Mesendoderm (in vitro differentiated cells): ENCODE measurements around the gene PEX14.

Experiments used
- DNase-seq: peaks from one replicate; pipeline ENCODE4 v3.0.0; 2013
- H2AK5ac ChIP-seq: 2 replicates; pipeline ENCODE4 v1.6.1; 2013; ENCODE audit warnings: low read length, inconsistent platforms
- H2BK120ac ChIP-seq: 2 replicates; pipeline ENCODE4 v1.6.1; 2013; ENCODE audit warnings: low read depth, mild to moderate bottlenecking, low read length, moderate library complexity, mixed read lengths
- H2BK15ac ChIP-seq: replicated peaks from 2 replicates; pipeline ENCODE4 v1.6.1; 2013; ENCODE audit warnings: low read depth, mild to moderate bottlenecking, moderate library complexity
- H2BK5ac ChIP-seq: 2 replicates; pipeline ENCODE4 v1.6.1; 2013; ENCODE audit warnings: low read length, inconsistent platforms
- H3K18ac ChIP-seq: 2 replicates; pipeline ENCODE4 v1.6.1; 2013; ENCODE audit warnings: mild to moderate bottlenecking, low read length, mixed read lengths
- H3K23ac ChIP-seq: one replicate; pipeline ENCODE4 v1.6.1; 2013; ENCODE audit warnings: low read length
- H3K27ac ChIP-seq: 2 replicates; pipeline ENCODE4 v1.5.1; 2013; ENCODE audit warnings: low read depth, mild to moderate bottlenecking, inconsistent platforms, low read length, moderate library complexity
- H3K27me3 ChIP-seq: 2 replicates; pipeline ENCODE4 v1.6.1; 2013; ENCODE audit warnings: low read length, control low read depth, mild to moderate bottlenecking, inconsistent platforms; ENCODE audit not compliant: insufficient read depth, poor library complexity
- H3K36me3 ChIP-seq: 2 replicates; pipeline ENCODE4 v1.6.1; 2013; ENCODE audit warnings: low read length, inconsistent platforms; ENCODE audit not compliant: control insufficient read depth, insufficient read depth
- H3K4ac ChIP-seq: one replicate; pipeline ENCODE4 v1.6.1; 2013; ENCODE audit warnings: low read depth, mild to moderate bottlenecking, low read length, moderate library complexity
- H3K4me1 ChIP-seq: 2 replicates; pipeline ENCODE4 v1.6.1; 2013; ENCODE audit warnings: low read depth, low read length, inconsistent platforms; ENCODE audit not compliant: control insufficient read depth
- H3K4me2 ChIP-seq: 2 replicates; pipeline ENCODE4 v1.6.1; 2013; ENCODE audit warnings: low read length
- H3K4me3 ChIP-seq: 2 replicates; pipeline ENCODE4 v1.5.1; 2013; ENCODE audit warnings: mild to moderate bottlenecking, low read length
- H3K56ac ChIP-seq: one replicate; pipeline ENCODE4 v1.6.1; 2013; ENCODE audit warnings: low read length
- H3K79me1 ChIP-seq: 2 replicates; pipeline ENCODE4 v1.6.1; 2013; ENCODE audit warnings: low read length, inconsistent platforms
- H3K79me2 ChIP-seq: 2 replicates; pipeline ENCODE4 v1.6.1; 2013; ENCODE audit warnings: mild to moderate bottlenecking, low read length; ENCODE audit not compliant: control insufficient read depth, insufficient read depth
- H3K9ac ChIP-seq: 2 replicates; pipeline ENCODE4 v1.6.1; 2013; ENCODE audit warnings: low read length, inconsistent platforms
- H4K5ac ChIP-seq: one replicate; pipeline ENCODE4 v1.6.1; 2013; ENCODE audit warnings: low read length
- H4K8ac ChIP-seq: one replicate; pipeline ENCODE4 v1.6.1; 2013; ENCODE audit warnings: low read depth, mild to moderate bottlenecking, control low read depth, low read length, moderate library complexity
- WGBS: extraction: QIAGEN DNeasy Blood & Tissue Kit; methylation state at CpG from one replicate; pipeline ENCODE4 v1.1.7; 2013; ENCODE audit warnings: low lambda C conversion rate, missing lambda C conversion rate; ENCODE audit not compliant: insufficient coverage; ENCODE audit errors: extremely low coverage; 5-methylcytosine and 5-hydroxymethylcytosine counted together

The PEX14 gene

GRCh38 chr1:10437052-10437451 lies 37.7 kb upstream of the PEX14 start:
- Histone ChIP-seq H3K4ac (no peak overlapping the region), H3K36me3 (peaks cover 1% of the 10 kb centered on the region), H2BK15ac (no peak overlapping the region), H3K27me3 (no peaks in the 10 kb centered on the region), H2AK5ac (no peak overlapping the region), H2BK5ac (no peak overlapping the region), H3K18ac (no peak overlapping the region), H3K56ac (no peak overlapping the region), H3K27ac (no peak overlapping the region), H3K23ac (no peak overlapping the region), H3K79me1 (no peaks in the 10 kb centered on the region), H3K4me1 (no peaks in the 10 kb centered on the region), H3K9ac (no peak overlapping the region), H4K8ac (no peak overlapping the region), H2BK120ac (no peak overlapping the region), H3K79me2 (no peaks in the 10 kb centered on the region), H3K4me2 (no peak overlapping the region), H3K4me3 (no peak overlapping the region), H4K5ac (no peak overlapping the region)
- no CpG with 5 or more reads among the region's 1 CpG for WGBS
- no peak for DNase-seq

GRCh38 chr1:10438677-10439163 lies 36.0 kb upstream of the PEX14 start:
- Histone ChIP-seq H2BK120ac (no peak overlapping the region), H3K4me1 (no peaks in the 10 kb centered on the region), H3K4me3 (no peak overlapping the region), H3K79me1 (no peaks in the 10 kb centered on the region), H3K27me3 (no peaks in the 10 kb centered on the region), H3K36me3 (peaks cover 1% of the 10 kb centered on the region), H3K9ac (no peak overlapping the region), H3K18ac (no peak overlapping the region), H3K4ac (no peak overlapping the region), H3K79me2 (no peaks in the 10 kb centered on the region), H3K23ac (no peak overlapping the region), H3K27ac (no peak overlapping the region), H2AK5ac (no peak overlapping the region), H2BK15ac (no peak overlapping the region), H4K8ac (no peak overlapping the region), H2BK5ac (no peak overlapping the region), H4K5ac (no peak overlapping the region), H3K4me2 (no peak overlapping the region), H3K56ac (no peak overlapping the region)
- DNase-seq: no peak
- WGBS: no CpG with 5 or more reads among the region's 7 CpGs

GRCh38 chr1:10440305-10440704 lies 34.4 kb upstream of the PEX14 start:
- no peak overlapping the region for H3K4ac ChIP-seq
- no peak overlapping the region for H4K5ac ChIP-seq
- H3K79me1 ChIP-seq: no peaks in the 10 kb centered on the region
- H3K56ac ChIP-seq: no peak overlapping the region
- H3K79me2 ChIP-seq: no peaks in the 10 kb centered on the region
- H3K27ac ChIP-seq: no peak overlapping the region
- H3K36me3 ChIP-seq: peaks cover under 1% of the 10 kb centered on the region
- no peak overlapping the region for H4K8ac ChIP-seq
- H3K18ac ChIP-seq: no peak overlapping the region
- no peak overlapping the region for H2AK5ac ChIP-seq
- no peaks in the 10 kb centered on the region for H3K27me3 ChIP-seq
- H3K9ac ChIP-seq: no peak overlapping the region
- no CpG with 5 or more reads among the region's 2 CpGs for whole genome bisulfite sequencing
- no peak overlapping the region for H2BK5ac ChIP-seq
- H3K4me3 ChIP-seq: no peak overlapping the region
- no peak overlapping the region for H3K23ac ChIP-seq
- no peaks in the 10 kb centered on the region for H3K4me1 ChIP-seq
- H3K4me2 ChIP-seq: no peak overlapping the region
- no peak overlapping the region for H2BK15ac ChIP-seq
- DNase-seq: no peak
- H2BK120ac ChIP-seq: no peak overlapping the region

DNA sequence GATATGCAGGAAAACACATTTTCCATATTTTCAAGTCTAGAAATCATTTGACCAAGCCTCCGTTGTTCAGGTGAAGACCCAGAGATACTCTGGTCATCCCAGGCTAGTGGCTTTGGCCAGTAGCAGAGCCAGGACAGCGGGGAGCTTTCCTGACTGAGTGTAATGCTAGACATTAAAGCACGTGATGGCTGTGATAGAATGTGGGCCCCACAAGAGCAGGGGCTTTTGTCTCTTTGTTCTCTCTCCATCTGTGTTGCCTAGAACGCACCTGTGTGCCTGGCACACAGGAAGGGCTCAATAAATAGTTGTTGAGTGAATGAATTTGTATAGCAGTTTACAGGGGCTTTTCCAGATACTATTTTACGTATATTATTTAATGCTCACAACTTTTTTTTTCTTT lies 34.0 kb upstream of the PEX14 start:
- Histone ChIP-seq H3K4me1 (no peaks in the 10 kb centered on the region), H3K27me3 (no peaks in the 10 kb centered on the region), H3K79me2 (no peaks in the 10 kb centered on the region), H3K36me3 (no peaks in the 10 kb centered on the region), H4K5ac (no peak overlapping the region), H2BK120ac (no peak overlapping the region), H2BK5ac (no peak overlapping the region), H3K79me1 (no peaks in the 10 kb centered on the region), H3K4ac (no peak overlapping the region), H3K9ac (no peak overlapping the region), H3K18ac (no peak overlapping the region), H2AK5ac (no peak overlapping the region), H4K8ac (no peak overlapping the region), H3K56ac (no peak overlapping the region), H3K4me2 (no peak overlapping the region), H2BK15ac (no peak overlapping the region), H3K27ac (no peak overlapping the region), H3K4me3 (no peak overlapping the region), H3K23ac (no peak overlapping the region)
- WGBS: no CpG with 5 or more reads among the region's 5 CpGs
- DNase-seq: no peak

GRCh38 chr1:10444248-10444647 lies 30.5 kb upstream of the PEX14 start:
- Histone ChIP-seq H2BK120ac (no peak overlapping the region), H4K8ac (no peak overlapping the region), H3K4me3 (no peak overlapping the region), H3K79me1 (no peaks in the 10 kb centered on the region), H2AK5ac (no peak overlapping the region), H3K56ac (no peak overlapping the region), H2BK5ac (no peak overlapping the region), H3K36me3 (no peaks in the 10 kb centered on the region), H2BK15ac (no peak overlapping the region), H3K4me2 (no peak overlapping the region), H3K18ac (no peak overlapping the region), H3K4me1 (no peaks in the 10 kb centered on the region), H3K4ac (no peak overlapping the region), H3K9ac (no peak overlapping the region), H3K27me3 (no peaks in the 10 kb centered on the region), H3K79me2 (no peaks in the 10 kb centered on the region), H4K5ac (no peak overlapping the region), H3K27ac (no peak overlapping the region), H3K23ac (no peak overlapping the region)
- DNase-seq: no peak
- WGBS: no CpG with 5 or more reads among the region's 6 CpGs

DNA sequence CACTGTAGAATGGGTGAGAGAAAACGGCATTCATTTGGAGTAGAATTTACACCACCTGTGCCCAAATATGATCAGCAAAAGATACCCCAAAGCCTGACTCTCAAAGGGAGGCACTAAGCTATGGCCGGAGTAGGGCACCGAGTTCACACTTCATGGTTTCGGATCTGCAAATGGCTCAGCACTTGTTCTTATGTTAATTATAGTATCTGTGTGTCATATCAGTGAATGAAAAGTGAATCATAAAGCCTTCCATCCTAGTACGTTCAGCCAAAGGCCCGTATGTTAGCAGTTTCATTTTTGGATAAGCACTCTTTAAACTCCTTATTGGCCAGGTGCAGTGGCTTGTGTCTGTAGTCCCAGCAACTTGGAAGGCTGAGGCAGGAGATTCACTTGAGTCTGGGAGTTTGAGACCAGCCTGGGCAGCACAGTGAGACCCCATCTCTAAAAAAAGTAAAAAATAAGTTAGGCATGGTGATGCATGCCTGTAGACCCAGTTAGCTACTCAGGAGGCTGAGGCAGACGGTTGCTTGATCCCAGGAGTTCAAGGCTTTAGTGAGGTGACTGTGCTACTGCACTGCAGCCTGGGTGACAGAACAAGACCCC lies 29.9 kb upstream of the PEX14 start:
- no peak overlapping the region for H3K4me2 ChIP-seq
- no peak overlapping the region for H3K18ac ChIP-seq
- H3K56ac ChIP-seq: no peak overlapping the region
- H2BK15ac ChIP-seq: no peak overlapping the region
- no peaks in the 10 kb centered on the region for H3K36me3 ChIP-seq
- no peak overlapping the region for H3K4ac ChIP-seq
- H2AK5ac ChIP-seq: no peak overlapping the region
- H2BK5ac ChIP-seq: no peak overlapping the region
- no peaks in the 10 kb centered on the region for H3K79me2 ChIP-seq
- H4K5ac ChIP-seq: no peak overlapping the region
- H3K27me3 ChIP-seq: no peaks in the 10 kb centered on the region
- H3K79me1 ChIP-seq: no peaks in the 10 kb centered on the region
- H4K8ac ChIP-seq: no peak overlapping the region
- no peak overlapping the region for H3K9ac ChIP-seq
- no CpG with 5 or more reads among the region's 7 CpGs for WGBS
- H3K4me1 ChIP-seq: no peaks in the 10 kb centered on the region
- no peak overlapping the region for H3K23ac ChIP-seq
- no peak for DNase-seq
- no peak overlapping the region for H3K27ac ChIP-seq
- H3K4me3 ChIP-seq: no peak overlapping the region
- H2BK120ac ChIP-seq: no peak overlapping the region
